KMS-11 (cell line): ENCODE data around the gene C2orf76.
"Not testable (repeated sequence)": the region's sequence is repeated elsewhere in the genome, so short reads cannot be mapped to it uniquely, and the experiment has no call there.

Experiments
- H2AFZ ChIP-seq: fragments of 200-600 bp; sonication (generic); 2 replicates; pipeline ENCODE4 v1.6.1; 2016; ENCODE audit warnings: antibody characterized with exemption, mixed run types, low read depth
- H3K27ac ChIP-seq: fragments of 200-600 bp; sonication (generic); 2 replicates; pipeline ENCODE4 v1.6.1; 2016; ENCODE audit warnings: mild to moderate bottlenecking, mixed run types
- H3K27me3 ChIP-seq: fragments of 200-600 bp; sonication (generic); 2 replicates; pipeline ENCODE4 v1.6.1; 2017; ENCODE audit warnings: mild to moderate bottlenecking, low read depth, mixed run types, moderate library complexity; ENCODE audit not compliant: insufficient read depth
- H3K36me3 ChIP-seq: fragments of 200-600 bp; sonication (generic); 2 replicates; pipeline ENCODE4 v1.6.1; 2017; ENCODE audit warnings: mild to moderate bottlenecking, mixed run types; ENCODE audit not compliant: insufficient read depth
- H3K4me1 ChIP-seq: fragments of 200-600 bp; sonication (generic); 2 replicates; pipeline ENCODE4 v1.6.1; 2016; ENCODE audit warnings: mild to moderate bottlenecking, low read depth, mixed run types; ENCODE audit not compliant: poor library complexity, severe bottlenecking
- H3K4me2 ChIP-seq: fragments of 200-600 bp; sonication (generic); 2 replicates; pipeline ENCODE4 v1.7.0; 2016; ENCODE audit warnings: mild to moderate bottlenecking, mixed run types
- H3K4me3 ChIP-seq: fragments of 200-600 bp; sonication (generic); IDR thresholded peaks from 2 replicates; pipeline ENCODE4 v1.6.1; 2017; ENCODE audit warnings: low read depth, low read length, mixed read lengths; ENCODE audit not compliant: insufficient read depth
- H3K79me2 ChIP-seq: fragments of 200-600 bp; sonication (generic); 2 replicates; pipeline ENCODE4 v1.6.1; 2016; ENCODE audit warnings: low read depth, mixed run types; ENCODE audit not compliant: insufficient read depth
- H3K9ac ChIP-seq: fragments of 200-600 bp; sonication (generic); 2 replicates; pipeline ENCODE4 v1.6.1; 2016; ENCODE audit warnings: mild to moderate bottlenecking, mixed run types
- H4K20me1 ChIP-seq: fragments of 200-600 bp; sonication (generic); 2 replicates; pipeline ENCODE4 v1.6.1; 2016; ENCODE audit warnings: mild to moderate bottlenecking, mixed run types; ENCODE audit not compliant: insufficient read depth
- CTCF ChIP-seq: fragments of 200-600 bp; sonication (generic); conservative IDR thresholded peaks from 2 replicates; pipeline ENCODE4 v1.6.1; 2017; ENCODE audit warnings: low read depth, mild to moderate bottlenecking, antibody characterized with exemption, low read length, moderate library complexity, mixed read lengths

The C2orf76 gene

GRCh38 chr2:119408221-119408619 lies 41.6 kb upstream of the C2orf76 start:
- H3K27me3 ChIP-seq, result no peaks in the 10 kb centered on the region
- no peaks in the 10 kb centered on the region for H3K79me2 ChIP-seq
- H3K4me3 ChIP-seq, result no peak overlapping the region
- no peak for TF ChIP-seq CTCF
- no peaks in the 10 kb centered on the region for H3K36me3 ChIP-seq
- 0 out of 2 replicates have a peak overlapping the region, but pooled peaks have one; percentile 15 for H3K27ac ChIP-seq
- peak overlapping the region; percentile 38; the same call in 1 of the 2 replicates for H2AFZ ChIP-seq
- H3K9ac ChIP-seq, result no peak overlapping the region
- 0 out of 2 replicates have a peak overlapping the region, but pooled peaks have one; percentile 21 for H3K4me2 ChIP-seq
- H3K4me1 ChIP-seq, result peaks cover 8% of the 10 kb centered on the region
- no peaks in the 10 kb centered on the region for H4K20me1 ChIP-seq

GRCh38 chr2:119407430-119408220 lies 41.0 kb upstream of the C2orf76 start:
- no peak overlapping the region for H3K9ac ChIP-seq
- 0 out of 2 replicates have a peak overlapping the region, but pooled peaks have one; percentile 21 for H3K4me2 ChIP-seq
- H3K4me1 ChIP-seq, result peaks cover 8% of the 10 kb centered on the region
- no peaks in the 10 kb centered on the region for H3K36me3 ChIP-seq
- no peaks in the 10 kb centered on the region for H3K27me3 ChIP-seq
- H3K27ac ChIP-seq, result 0 out of 2 replicates have a peak overlapping the region, but pooled peaks have one; percentile 15
- H2AFZ ChIP-seq, result peak overlapping the region; percentile 38; the same call in 1 of the 2 replicates
- H4K20me1 ChIP-seq, result no peaks in the 10 kb centered on the region
- no peak overlapping the region for H3K4me3 ChIP-seq
- no peaks in the 10 kb centered on the region for H3K79me2 ChIP-seq
- TF ChIP-seq CTCF, result peak; percentile 71

GRCh38 chr2:119405151-119405550 lies 38.5 kb upstream of the C2orf76 start:
- no peak for TF ChIP-seq CTCF
- H3K27ac ChIP-seq, result no peak overlapping the region
- H3K79me2 ChIP-seq, result no peaks in the 10 kb centered on the region

GRCh38 chr2:119403618-119404017 lies 37.0 kb upstream of the C2orf76 start:
- H3K4me2 ChIP-seq, H2AFZ ChIP-seq, H3K9ac ChIP-seq, H3K27ac ChIP-seq, H3K79me2 ChIP-seq, H3K36me3 ChIP-seq, H3K27me3 ChIP-seq, H3K4me3 ChIP-seq, H3K4me1 ChIP-seq, H4K20me1 ChIP-seq: not testable (repeated sequence)

More at GRCh38 chr2:119405151-119405550, 38.5 kb upstream of the C2orf76 start:
- Histone ChIP-seq H2AFZ (no peak overlapping the region), H4K20me1 (no peaks in the 10 kb centered on the region), H3K27me3 (no peaks in the 10 kb centered on the region), H3K9ac (no peak overlapping the region), H3K4me2 (no peak overlapping the region), H3K36me3 (no peaks in the 10 kb centered on the region), H3K4me3 (no peak overlapping the region), H3K4me1 (peaks cover 8% of the 10 kb centered on the region)
